Ovary (tissue), 9 donors: Measurements from ENCODE around the gene RAPGEF2. TPM values are rescaled to one million over a fixed set of nuclear protein-coding genes. Genes with fewer than 3 reads are reported as not detected.
A peak's percentile ranks its signal among the peaks of the same experiment; 100 is the strongest.

Experiments used
- DNase-seq, 5 donors: peaks; one replicate each; pipeline ENCODE4 v3.0.0-alpha.2; 2019 to 2020
- H3K27ac ChIP-seq, 2 donors: fragments of 200-600 bp; one replicate each; pipeline versions ENCODE4 v1.5.1 to v1.8.0; 2019 to 2022
- H3K27me3 ChIP-seq: fragments of 200-600 bp; one replicate; pipeline ENCODE4 v1.8.0; 2022
- H3K36me3 ChIP-seq: fragments of 200-600 bp; sonication (generic); one replicate; pipeline ENCODE4 v1.5.1; 2019
- H3K4me1 ChIP-seq: one replicate; pipeline ENCODE4 v1.8.1; 2013; ENCODE audit warnings: mild to moderate bottlenecking, moderate library complexity; ENCODE audit not compliant: insufficient read depth
- H3K4me3 ChIP-seq: fragments of 200-600 bp; sonication (generic); one replicate; pipeline ENCODE4 v1.5.1; 2017
- H3K9me3 ChIP-seq, 2 donors: fragments of 200-600 bp in 1 of 2; sonication (generic) in 1 of 2; one replicate each; pipeline versions ENCODE4 v1.5.1 to v1.8.1; 2013 to 2019; ENCODE audit warnings: mild to moderate bottlenecking in 1 of 2, moderate library complexity in 1 of 2
- EP300 ChIP-seq: sonication (generic); formaldehyde crosslinking; IDR thresholded peaks from one replicate; pipeline ENCODE4 v1.6.1; 2017; ENCODE audit warnings: antibody characterized with exemption
- POLR2A ChIP-seq: fragments of 450-650 bp; IDR thresholded peaks from one replicate; pipeline ENCODE4 v1.6.1; 2017; ENCODE audit warnings: antibody characterized with exemption, mild to moderate bottlenecking, moderate library complexity
- WGBS, 3 donors: extraction: QIAGEN DNeasy Blood & Tissue Kit in 1 of 3; methylation state at CpG; one replicate each; pipeline versions ENCODE4 v1.1.5 to v1.1.7; 2013 to 2017; 5-methylcytosine and 5-hydroxymethylcytosine counted together
- intact Hi-C, 4 donors: fragments of 100-400 bp; cut with DNase I; formaldehyde crosslinking; loops; one replicate each; pipeline versions ENCODE4 v1.11.0 to v1.15.1; 2022 to 2023
- polyA plus RNA-seq, 2 donors: library from polyadenylated mRNA; stranded (reverse); fragments of 200-250 nt in 1 of 2; fragments of 350-450 nt in 1 of 2; fragmentation: Illumina TruSeq in 1 of 2; extraction: RNeasy Lipid Tissue Mini Kit (QIAGEN cat#74804) in 1 of 2; gene quantifications; one replicate each; pipeline ENCODE4 v1.2.3, GENCODE V29; 2013 to 2014
- total RNA-seq, 7 donors: library from RNA; depleted of rRNA in 2 of 7; stranded (reverse); fragments of >200 nt in 2 of 7; fragmentation: NEBNext Ultra II Directional in 3 of 7; extraction: Animal tissue kit (Norgen Biotek cat#: 25700) in 3 of 7; gene quantifications; one replicate each; pipeline versions ENCODE4 v1.1.0 to v1.2.4, GENCODE V29; 2016 to 2023
- TF ChIP-seq, protein P1 (sequence below), 3 donors: fragments of 450-650 bp in 2 of 3; fragments of 200-600 bp in 1 of 3; IDR thresholded peaks; one replicate each; pipeline versions ENCODE4 v1.5.1 to v1.8.0; 2016 to 2022; ENCODE audit warnings: antibody characterized with exemption in 3 of 3, mild to moderate bottlenecking in 1 of 3
- donor health status: DM: no; HTN: no; CAD: no; lungs with moderate emphysema.
- donor health status: DM: no; HTN: no; CAD: no.
- donor health status: Bipolar disorder and iron deficiency.
- donor health status: DM: yes; HTN: yes; CAD: no.
- donor health status: DM: no; HTN: no; CAD: no.
- donor health status: DM: yes; HTN: yes; CAD: no.

RAPGEF2 gene
- total and polyA plus RNA-seq, 9 donors, result 11.5 to 46.5 (median 25.4) TPM

DNA sequence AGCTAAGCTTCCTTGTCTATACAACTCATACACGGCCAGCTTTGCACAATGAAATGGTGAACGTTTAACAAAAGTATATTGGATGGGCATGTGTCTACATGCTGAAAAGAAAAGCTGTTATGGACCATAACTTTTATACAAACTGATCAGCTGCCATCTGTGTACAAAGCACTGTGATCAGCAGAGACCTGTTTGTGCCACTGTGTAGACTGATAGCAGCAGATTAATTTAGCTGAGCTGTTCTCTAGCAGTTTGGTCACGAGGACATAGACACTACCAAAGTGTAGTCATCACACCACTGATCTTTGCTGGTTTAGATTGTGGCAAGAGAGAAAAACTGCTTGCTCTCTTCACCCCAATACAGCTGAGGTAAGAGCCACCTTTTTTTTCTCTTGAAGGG is 124.5 kb downstream of the RAPGEF2 start:
- intact Hi-C loops, result no loop called here
- no peak for DNase-seq
- H3K4me1 ChIP-seq, result peaks cover 6% of the 10 kb centered on the region
- no peak for TF ChIP-seq POLR2A
- no peak for TF ChIP-seq EP300
- TF ChIP-seq, protein P1, sequence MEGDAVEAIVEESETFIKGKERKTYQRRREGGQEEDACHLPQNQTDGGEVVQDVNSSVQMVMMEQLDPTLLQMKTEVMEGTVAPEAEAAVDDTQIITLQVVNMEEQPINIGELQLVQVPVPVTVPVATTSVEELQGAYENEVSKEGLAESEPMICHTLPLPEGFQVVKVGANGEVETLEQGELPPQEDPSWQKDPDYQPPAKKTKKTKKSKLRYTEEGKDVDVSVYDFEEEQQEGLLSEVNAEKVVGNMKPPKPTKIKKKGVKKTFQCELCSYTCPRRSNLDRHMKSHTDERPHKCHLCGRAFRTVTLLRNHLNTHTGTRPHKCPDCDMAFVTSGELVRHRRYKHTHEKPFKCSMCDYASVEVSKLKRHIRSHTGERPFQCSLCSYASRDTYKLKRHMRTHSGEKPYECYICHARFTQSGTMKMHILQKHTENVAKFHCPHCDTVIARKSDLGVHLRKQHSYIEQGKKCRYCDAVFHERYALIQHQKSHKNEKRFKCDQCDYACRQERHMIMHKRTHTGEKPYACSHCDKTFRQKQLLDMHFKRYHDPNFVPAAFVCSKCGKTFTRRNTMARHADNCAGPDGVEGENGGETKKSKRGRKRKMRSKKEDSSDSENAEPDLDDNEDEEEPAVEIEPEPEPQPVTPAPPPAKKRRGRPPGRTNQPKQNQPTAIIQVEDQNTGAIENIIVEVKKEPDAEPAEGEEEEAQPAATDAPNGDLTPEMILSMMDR (IDR thresholded peaks at IDR 0.05), result no peak
- 62 to 73% (median 66%) methylated on average over 3 of the region's 3 CpGs for WGBS, 3 donors
- no peaks in the 10 kb centered on the region for H3K9me3 ChIP-seq
- H3K36me3 ChIP-seq, result no peaks in the 10 kb centered on the region
- no peak overlapping the region for H3K4me3 ChIP-seq
- peak overlapping the region in 1 of 2 donors; percentile 4 for H3K27ac ChIP-seq
- no peaks in the 10 kb centered on the region for H3K27me3 ChIP-seq

DNA sequence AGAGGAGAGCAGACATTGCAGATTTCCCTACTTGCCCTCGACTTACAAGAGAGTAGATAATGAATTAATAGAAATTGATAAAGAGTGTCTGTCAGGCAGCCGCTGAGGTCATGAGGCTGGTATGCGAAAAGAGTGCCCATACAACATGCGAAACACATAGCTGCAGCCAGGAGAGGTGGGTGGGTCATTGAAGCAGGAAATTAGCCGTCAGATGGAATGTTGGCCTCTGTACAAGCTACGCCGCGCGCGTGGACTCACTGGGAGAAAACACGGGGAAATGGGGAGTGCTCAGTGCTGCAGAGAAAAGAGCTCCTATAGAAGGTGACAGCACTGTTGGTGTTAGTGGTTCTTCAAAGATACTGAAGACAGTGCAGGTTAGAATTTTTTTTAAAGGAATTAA is 125.1 kb downstream of the RAPGEF2 start:
- no peaks in the 10 kb centered on the region for H3K27me3 ChIP-seq
- intact Hi-C loops, result no loop called here
- no peaks in the 10 kb centered on the region for H3K9me3 ChIP-seq
- peak; percentile 41 to 76 (median 58) for DNase-seq
- 2 to 8% (median 6%) methylated on average over 11 of the region's 11 CpGs for WGBS, 3 donors
- H3K36me3 ChIP-seq, result no peaks in the 10 kb centered on the region
- peaks cover 6% of the 10 kb centered on the region for H3K4me1 ChIP-seq
- TF ChIP-seq, protein P1 (IDR thresholded peaks at IDR 0.05), result no peak
- no peak for TF ChIP-seq EP300
- TF ChIP-seq POLR2A, result no peak
- peak overlapping the region in 1 of 2 donors; percentile 4 for H3K27ac ChIP-seq
- H3K4me3 ChIP-seq, result peak overlapping the region; percentile 10

DNA sequence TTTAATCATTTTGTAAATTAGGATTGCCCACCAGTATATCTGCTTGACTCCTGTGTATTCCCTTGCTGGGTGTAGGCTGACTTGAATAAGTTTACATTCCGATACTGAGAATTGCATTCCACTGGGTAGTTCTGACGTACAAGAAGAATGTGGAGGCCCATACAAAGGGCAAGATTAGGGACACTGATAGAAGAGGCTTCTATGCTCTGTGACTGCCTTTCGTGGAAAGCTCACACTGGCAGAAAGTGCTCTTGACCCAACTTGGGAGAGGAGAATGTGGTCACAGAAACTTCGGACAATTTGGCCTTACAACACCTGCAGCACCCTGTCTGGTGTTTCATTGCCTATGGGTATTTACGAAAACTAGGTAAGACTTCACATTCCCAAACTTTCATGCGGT is 126.3 kb downstream of the RAPGEF2 start:
- intact Hi-C loops, result no loop called here
- H3K27ac ChIP-seq, result no peak overlapping the region
- no peak overlapping the region for H3K4me3 ChIP-seq

DNA sequence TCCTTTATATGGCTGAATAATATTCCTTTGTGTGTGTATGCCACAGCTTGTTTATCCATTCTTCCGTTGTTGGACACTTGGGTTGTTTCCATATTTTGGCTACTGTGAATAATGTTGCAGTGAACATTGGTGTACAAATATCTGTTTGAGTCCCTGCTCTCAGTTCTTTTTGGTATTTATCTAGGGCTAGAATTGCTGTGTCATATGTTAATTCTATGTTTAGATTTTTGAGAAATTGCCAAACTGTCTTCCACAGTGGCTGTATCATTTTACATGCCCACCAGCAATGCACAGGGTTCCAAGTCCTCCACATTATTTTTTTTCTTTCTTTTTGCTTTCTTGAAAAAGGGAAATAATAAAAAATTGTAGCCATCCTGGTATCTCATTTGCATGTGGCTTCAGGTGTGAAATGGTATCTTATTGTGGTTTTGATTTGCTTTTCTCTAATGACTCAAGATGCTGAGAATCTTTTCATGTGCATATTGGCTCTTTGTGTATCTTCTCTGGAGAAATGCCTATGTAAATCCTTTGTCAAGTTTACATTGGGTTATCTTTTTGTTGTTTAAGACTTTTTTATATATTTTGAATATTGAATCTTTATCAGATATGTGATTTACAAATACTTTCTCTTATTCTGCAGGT is 129.7 kb downstream of the RAPGEF2 start:
- Histone ChIP-seq H3K27me3 (no peaks in the 10 kb centered on the region), H3K36me3 (no peaks in the 10 kb centered on the region), H3K4me3 (no peak overlapping the region), H3K4me1 (peaks cover 4% of the 10 kb centered on the region), H3K27ac (no peak overlapping the region), H3K9me3 (no peaks in the 10 kb centered on the region)
- intact Hi-C loops, result no loop called here
- no peak for DNase-seq
- TF ChIP-seq POLR2A (no peak), EP300 (no peak)
- TF ChIP-seq, protein P1 (IDR thresholded peaks at IDR 0.05), result no peak
- WGBS, 3 donors, result 24 to 63% (median 28%) methylated on average over 1 of the region's 1 CpG

More for the DNA sequence above, 126.3 kb downstream of the RAPGEF2 start:
- Histone ChIP-seq H3K36me3 (no peaks in the 10 kb centered on the region), H3K4me1 (peaks cover 6% of the 10 kb centered on the region), H3K9me3 (no peaks in the 10 kb centered on the region), H3K27me3 (no peaks in the 10 kb centered on the region)
- no peak for DNase-seq
- TF ChIP-seq, protein P1 (IDR thresholded peaks at IDR 0.05), result no peak
- TF ChIP-seq EP300, result no peak
- no peak for TF ChIP-seq POLR2A
- 46 to 64% (median 46%) methylated on average over 6 of the region's 6 CpGs for WGBS, 3 donors
